A549 treated with DMSO at 1 μM for 4 hours (cell line): Measurements from ENCODE around the gene POLD1. TPM values are rescaled to one million over a fixed set of nuclear protein-coding genes. Genes with fewer than 3 reads are reported as not detected.

ENCODE experiments used
- total RNA-seq: library from RNA; stranded (reverse); fragments of 200-300 nt; extraction: Qiagen RNA extraction; gene quantifications from 5 replicates; pipeline ENCODE4 v1.2.3, GENCODE V29; 2022; ENCODE audit warnings: low read depth

Gene POLD1
- total RNA-seq = 59.3 to 87.5 TPM (median 80.5 TPM) in 5 replicates

GRCh38 chr19:50383852-50384684 is at the start of gene POLD1:
Gene POLD1, plus strand, starts transcription at chr19:50384347. Its CDS starts 14,505 bp downstream, at chr19:50398852.

GRCh38 chr19:50365434-50366306 is 18.5 kb upstream of the POLD1 start, which contains the start of gene NAPSA:
Gene NAPSA, minus strand, starts transcription at chr19:50365639. Its CDS starts 18 bp downstream, at chr19:50365621.

GRCh38 chr19:50376166-50377050 is 7.7 kb upstream of the POLD1 start, which contains the start of gene NR1H2:
Gene NR1H2, plus strand, starts transcription at chr19:50376457. Its CDS starts 1,149 bp downstream, at chr19:50377606.

GRCh38 chr19:50418176-50419021 is 34.3 kb downstream of the POLD1 start, which contains the start of gene SPIB:
Gene SPIB, plus strand, starts transcription at chr19:50418938. Its CDS starts 25 bp downstream, at chr19:50418963.

GRCh38 chr19:50432221-50433028 is 48.3 kb downstream of the POLD1 start, which contains the start of gene MYBPC2:
Gene MYBPC2, plus strand, starts transcription at chr19:50432892. Its CDS starts 62 bp downstream, at chr19:50432954.

Other genes with a start within 250 kb of the POLD1 start
- gene IZUMO2, start 221.1 kb upstream of the POLD1 start, total RNA-seq = not detected in 5 replicates
- gene MYH14, start 180.7 kb upstream of the POLD1 start, total RNA-seq = 5.5 to 7.0 TPM (median 6.6 TPM) in 5 replicates
- gene KCNC3, start 55.0 kb upstream of the POLD1 start, total RNA-seq = 1.1 to 1.7 TPM (median 1.4 TPM) in 5 replicates
- 0.58 to 1.6 TPM (median 1.4 TPM) in 5 replicates for gene NAPSA, start 18.7 kb upstream of the POLD1 start, total RNA-seq
- gene NR1H2, start 7.9 kb upstream of the POLD1 start, total RNA-seq = 72.0 to 82.4 TPM (median 77.5 TPM) in 5 replicates
- gene SPIB, start 34.6 kb downstream of the POLD1 start, total RNA-seq = 0.21 to 0.56 TPM (median 0.42 TPM) in 5 replicates
- not detected in 5 replicates for gene MYBPC2, start 48.5 kb downstream of the POLD1 start, total RNA-seq
- gene EMC10, start 92.2 kb downstream of the POLD1 start, total RNA-seq = 114 to 158 TPM (median 141 TPM) in 5 replicates
- gene GARIN5A, start 92.5 kb downstream of the POLD1 start, total RNA-seq = 1.4 to 2.2 TPM (median 1.8 TPM) in 5 replicates
- gene JOSD2, start 126.8 kb downstream of the POLD1 start, total RNA-seq = 60.9 to 87.3 TPM (median 69.0 TPM) in 5 replicates
- not detected in 5 replicates for gene ASPDH, start 129.6 kb downstream of the POLD1 start, total RNA-seq
- 0.28 to 0.85 TPM (median 0.63 TPM) in 5 replicates for gene LRRC4B, start 184.1 kb downstream of the POLD1 start, total RNA-seq